Ecto neural progenitor cell (in vitro differentiated cells): Measurements from ENCODE around the gene C12orf50.
"Not testable (repeated sequence)": the region's sequence is repeated elsewhere in the genome, so short reads cannot be mapped to it uniquely, and the experiment has no call there.

Experiments
- DNase-seq: peaks from one replicate; pipeline ENCODE4 v3.0.0-alpha.2; 2018; ENCODE audit warnings: low spot score

Gene C12orf50, protein sequence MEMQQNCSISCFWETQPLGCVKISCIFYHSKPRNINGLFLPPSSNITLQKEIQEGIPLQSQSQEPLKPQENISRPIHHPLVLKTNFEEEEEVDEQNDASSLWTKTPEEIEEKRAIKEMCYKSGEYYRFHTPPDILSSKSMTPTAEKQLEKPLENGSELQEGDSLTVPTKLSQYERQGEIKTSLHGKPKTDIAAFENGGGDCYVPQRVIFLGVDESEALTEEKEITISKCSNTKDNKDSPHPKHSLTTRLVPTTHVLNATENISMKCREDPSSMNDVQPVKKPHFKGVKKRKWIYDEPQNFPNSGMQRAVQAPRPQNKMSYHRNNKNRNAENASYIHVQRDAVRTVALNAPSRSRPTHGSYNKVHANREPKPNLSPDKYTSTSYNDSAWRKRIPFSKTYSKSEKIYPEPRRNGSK

DNA sequence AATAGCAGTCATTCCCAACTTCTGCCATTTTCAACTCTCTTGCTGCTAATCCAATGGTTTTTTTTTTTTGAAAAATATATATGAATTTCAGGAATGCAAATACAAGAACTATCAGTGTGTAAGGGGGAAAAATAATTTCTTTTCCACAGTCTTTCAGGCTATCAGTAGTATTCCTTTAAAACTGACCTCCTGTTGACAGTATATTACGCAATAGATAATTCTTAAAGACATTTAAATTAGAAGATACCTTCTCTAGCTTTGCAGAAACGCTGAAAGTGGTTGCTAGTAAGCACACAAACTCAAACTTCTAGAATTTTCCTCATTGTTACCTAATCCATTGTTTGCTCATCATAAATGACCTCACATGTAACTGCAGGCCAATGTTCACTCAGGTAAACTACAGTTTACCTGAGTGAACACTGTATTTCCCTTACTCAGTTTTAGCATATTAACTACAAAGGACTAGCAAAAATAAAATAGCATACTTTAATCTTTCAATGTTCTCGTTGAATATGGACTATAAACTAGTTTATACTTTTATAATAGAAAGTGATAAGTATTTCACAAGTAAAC is at the start of gene C12orf50:
TSS of gene C12orf50 (minus strand) at position 309 of the 573 bp plus-strand sequence. CDS start 2,439 bp downstream, outside the sequence.
- DNase-seq, result no peak

DNA sequence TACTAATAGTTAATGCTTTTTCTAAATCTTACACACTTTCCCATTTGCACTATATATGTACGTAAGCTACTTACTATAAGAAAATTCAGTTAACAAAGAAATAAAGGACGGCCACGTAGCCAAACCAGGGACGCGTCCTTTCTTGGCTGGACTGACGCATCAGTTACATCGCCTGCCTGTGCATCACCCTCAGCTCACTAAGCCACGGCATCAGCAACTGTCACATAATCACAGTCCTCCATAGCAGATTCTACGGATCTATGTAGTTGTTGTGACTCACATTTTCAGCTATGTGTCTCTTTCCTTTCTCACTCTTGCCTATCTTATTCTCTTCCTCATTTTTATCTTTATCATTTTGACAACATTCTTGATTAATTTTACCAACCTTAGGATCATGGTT is 38.1 kb upstream of the C12orf50 start:
- DNase-seq, result no peak

DNA sequence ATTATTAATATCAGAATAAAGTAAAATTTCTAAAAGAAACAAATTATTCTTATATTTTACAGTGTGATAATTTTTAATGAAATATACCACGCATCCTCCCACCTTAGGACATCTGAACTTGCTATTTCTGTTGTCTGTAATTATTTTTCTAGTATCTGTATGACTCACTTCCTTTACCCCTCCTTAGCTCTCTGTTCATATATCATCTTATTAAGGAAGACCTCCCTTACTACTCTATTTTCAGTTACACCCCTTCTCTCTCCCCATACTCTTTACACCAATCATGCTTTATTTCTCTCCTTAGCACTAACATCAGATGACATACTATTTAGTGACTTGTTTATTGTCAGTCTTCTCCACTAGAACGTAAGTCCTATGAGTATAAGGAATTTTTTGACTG is 34.2 kb upstream of the C12orf50 start:
- DNase-seq, result no peak

DNA sequence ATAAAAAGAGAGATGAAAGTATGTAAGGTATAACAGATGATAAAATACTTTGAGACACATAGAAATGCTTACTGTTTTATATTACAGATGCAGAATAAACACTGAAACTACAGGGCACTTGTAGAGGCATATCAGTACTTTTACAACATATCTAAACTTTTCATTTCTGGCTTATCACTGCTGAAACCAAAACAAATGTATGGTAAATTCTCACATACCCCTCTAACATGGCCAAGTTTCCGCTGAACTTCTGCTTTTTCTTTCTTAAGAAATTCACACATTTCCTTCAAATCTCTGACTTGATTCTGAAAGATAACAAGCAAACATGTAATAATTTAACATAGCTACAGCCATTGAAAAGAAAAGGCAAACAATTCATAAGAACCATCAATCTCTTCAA is 33.3 kb upstream of the C12orf50 start:
- no peak for DNase-seq

DNA sequence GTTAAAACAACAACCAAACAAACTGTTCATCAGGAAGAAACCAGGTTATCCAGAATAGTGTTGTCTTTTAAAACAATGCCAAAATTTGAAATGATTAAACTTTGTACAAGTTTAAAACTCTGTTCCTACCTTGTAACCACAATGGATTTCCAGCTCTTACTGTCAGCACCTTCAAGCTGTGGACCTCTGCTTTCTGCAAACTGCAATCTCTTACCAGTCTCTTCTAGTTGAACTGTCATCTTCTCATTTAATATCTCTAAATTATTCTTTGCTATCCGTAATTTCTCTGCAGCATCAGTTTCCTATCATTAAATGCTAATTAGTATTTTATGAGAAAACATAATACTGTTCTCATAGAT is 29.5 kb upstream of the C12orf50 start:
- DNase-seq, result no peak

DNA sequence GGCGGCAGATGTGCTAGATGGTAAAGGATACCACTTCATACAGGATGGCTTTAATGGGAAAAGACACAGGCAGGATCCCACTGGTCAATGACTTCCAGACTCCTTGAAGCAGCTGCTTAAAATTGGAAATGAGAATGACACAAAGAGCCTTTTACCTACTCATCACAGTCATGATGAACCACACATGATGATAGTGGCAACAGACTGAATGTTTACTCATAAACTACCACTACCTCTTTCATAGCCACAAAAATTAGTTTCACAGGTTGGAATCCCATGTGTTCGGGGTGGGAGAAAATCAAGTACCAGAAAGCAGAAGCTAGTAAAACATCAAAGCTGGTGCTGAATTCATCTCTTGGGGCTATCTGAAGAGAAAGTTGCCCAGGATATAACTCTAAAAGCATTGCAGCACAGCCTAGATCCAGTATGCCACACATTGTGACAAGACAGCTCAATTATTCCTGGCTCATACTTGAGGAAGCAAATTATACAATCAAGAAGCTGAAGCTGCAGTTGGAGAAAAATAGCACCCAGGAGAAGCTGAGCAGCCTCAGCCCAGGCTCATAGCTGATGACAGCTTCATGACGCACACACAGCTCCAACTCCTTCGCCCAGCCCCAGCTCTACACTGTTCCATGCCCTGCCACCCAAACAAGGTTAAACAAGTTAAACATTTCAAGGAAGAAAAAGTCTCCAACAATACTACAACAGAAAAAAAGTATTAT is 29.0 kb upstream of the C12orf50 start:
- DNase-seq, result no peak

DNA sequence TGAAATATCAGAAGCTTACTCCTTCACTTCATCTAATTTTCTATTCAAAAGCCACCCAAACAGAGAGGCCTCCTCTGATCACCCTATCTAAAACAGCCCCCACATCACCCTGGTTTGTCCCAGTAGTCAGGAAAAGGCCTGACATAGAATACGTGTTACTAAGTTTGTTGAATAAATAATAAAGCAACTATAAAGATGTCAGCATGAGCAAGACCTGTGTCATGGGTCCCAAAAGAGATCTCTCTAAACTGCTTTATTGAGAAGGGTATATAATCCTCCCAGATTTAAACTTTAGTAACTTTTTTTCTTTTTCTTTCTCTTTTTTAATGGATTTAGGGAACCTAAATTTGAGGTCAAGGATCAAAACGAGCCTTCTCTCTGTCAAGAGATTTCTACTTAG is 27.4 kb upstream of the C12orf50 start:
- no peak for DNase-seq

DNA sequence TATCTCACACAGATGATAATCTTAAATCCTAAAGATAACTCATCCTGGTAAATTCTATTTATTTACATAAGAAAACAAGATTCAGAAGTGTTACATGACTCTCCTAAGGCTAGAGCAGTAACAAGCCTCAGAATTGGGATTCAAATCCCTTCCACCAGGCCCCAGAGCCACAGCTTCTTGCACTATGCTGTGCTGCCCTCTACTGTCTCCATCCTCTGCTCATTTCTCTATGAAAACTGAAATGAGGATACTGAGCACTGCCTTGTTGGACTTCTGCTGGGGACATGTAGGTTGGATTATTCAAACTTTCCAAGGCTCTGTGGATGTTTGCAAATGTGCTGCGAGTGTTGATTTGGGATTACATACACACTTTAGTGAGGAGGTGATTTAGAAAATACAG is 23.5 kb upstream of the C12orf50 start:
- DNase-seq, result peak; percentile 52

DNA sequence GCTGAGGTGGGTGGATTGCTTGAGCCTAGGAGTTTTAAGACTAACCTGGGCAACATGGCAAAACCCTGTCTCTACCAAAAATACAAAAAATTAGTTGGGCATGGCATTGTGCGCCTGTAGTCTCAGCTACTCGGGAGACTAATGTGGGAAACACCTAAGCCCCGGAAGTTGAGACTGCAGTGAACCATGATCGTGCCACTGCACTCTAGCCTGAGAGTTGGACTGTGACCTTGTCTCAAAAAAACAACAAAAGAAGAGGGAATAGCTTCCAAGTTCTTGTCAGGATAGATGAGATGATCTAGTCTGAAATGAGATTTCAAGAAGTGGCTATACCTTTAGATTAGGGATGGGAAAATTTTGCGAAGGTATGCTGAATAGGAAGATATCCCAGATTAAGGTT is 14.8 kb upstream of the C12orf50 start:
- DNase-seq, result no peak

DNA sequence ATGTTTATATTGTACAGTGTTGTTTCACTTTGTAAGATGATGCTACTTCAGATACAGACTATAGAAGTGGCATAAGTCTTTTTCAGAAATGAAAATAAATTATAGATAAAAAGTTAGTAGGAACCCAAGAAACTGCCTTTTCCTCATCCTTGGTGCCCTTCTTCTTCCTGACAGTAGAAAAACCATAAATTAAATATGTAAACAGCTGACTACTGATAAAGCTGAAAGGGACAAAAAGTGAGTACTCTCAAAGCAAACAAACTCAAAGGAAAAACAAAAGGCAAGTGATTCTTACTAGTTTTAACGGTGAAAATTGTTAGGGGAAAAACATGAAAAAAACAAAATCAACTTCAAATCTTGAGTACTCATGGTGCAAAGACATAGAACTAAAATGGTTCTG is 8.6 kb upstream of the C12orf50 start:
- DNase-seq, result no peak

DNA sequence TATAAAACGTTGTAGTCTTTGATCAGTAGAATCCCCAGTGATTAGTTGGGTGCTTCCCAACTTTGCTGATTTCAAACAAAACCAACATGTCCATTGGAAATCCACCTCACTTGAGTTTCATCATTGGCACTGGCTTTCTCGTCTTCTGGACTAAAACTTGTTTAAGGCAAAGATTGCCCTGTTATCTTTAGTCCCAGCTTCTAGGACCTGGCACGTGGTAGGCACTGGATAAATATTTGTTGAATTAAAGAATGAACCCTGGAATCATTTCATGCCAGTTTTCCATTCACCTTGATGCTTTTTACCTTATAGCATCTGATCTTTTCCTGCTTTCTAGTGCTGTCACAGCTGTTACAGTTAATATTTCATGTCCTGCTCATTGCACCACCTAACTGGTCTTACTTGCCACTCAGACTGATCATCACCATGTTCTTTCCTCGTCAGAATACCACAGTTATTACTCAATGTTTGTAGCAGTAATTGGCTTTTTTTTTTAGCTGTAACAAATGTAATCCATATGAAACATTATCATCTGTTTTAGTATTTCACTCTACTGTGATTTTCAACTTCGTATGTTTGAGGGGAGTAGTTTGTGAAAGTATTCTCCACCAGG is 7.3 kb upstream of the C12orf50 start:
- no peak for DNase-seq

DNA sequence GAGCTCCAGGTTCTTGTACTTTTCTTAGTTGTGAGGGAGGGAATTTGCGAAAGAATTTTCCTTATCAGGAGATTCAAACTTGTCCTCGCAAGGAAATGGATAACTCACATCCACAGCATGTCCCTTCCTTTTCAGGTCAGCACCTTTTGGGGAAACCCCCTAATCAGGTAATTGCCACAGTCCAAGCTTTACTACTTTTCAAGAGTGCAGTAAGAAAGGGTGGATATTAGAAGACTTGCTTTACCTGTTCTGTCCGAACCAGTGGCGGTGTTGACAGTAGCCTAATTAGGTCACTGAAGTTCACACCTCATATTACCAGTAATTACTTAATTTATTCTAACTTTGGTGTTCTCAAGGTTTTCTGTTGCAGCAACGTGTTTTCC is 6.7 kb upstream of the C12orf50 start:
- no peak for DNase-seq

DNA sequence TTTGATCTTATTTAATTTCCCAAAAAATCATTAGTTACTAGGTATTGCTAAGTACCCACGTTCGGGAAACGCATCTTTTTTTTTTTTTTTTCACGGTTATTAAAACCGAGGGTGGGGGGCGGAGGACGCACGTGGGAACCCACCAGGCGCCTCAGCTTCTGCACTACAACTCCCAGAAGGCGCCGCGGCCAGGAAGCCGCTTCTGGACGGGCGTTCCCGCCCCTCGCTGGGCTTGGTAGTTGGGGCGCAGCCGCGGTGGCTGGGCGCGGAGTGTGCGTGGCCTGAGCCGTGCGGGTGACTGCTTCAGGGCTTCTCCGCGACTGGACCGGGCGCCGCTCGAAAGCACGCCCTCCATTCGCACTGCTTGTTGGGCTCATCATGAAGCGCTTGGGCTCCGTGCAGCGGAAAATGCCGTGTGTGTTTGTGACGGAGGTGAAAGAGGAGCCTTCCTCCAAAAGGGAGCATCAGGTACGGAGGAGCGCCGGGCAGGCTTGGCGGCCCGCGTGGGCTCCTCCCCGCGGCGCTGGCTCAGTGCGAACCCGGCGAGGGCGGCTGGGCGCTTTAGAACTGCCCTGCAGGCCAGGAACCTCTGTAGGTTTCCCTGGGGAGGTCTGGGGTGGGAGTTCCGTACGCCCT is 6.2 kb upstream of the C12orf50 start:
- DNase-seq, result peak; percentile 93

DNA sequence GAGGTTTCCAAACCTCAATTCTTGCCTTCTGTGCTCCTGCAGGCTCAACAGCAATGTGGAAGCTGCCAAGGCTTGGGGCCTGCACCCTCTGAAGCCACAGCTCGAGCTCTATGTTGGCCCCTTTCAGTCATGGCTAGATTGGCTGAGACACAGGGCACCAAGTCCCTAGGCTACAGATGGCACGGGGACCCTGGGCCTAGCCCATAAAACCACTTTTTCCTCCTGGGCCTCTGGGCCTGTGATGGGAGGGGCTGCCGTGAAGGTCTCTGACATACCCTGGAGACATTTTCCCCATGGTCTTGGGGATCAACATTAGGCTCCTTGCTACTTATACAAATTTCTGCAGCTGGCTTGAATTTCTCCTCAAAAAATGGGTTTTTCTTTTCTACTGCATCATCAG is 2.0 kb upstream of the C12orf50 start:
- not testable (repeated sequence) for DNase-seq

DNA sequence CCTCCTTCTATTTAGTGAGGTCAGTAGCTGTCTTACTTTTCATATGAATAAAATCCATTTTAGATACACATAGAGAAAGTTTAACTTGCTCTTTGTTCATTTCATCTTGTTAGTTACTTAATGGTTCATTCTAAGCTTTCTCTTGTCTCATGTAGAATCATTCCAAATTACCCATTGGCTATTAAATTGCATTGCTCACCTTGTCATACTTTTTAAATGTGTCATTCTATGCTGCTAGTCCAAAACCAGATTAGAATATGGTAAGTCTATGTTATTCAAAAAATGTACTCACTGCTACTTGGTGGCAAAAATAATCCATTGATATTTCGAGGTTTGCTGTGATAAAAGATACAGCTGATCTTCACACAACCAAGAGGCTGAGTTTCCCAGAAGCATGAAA is 3.0 kb downstream of the C12orf50 start:
- no peak for DNase-seq

DNA sequence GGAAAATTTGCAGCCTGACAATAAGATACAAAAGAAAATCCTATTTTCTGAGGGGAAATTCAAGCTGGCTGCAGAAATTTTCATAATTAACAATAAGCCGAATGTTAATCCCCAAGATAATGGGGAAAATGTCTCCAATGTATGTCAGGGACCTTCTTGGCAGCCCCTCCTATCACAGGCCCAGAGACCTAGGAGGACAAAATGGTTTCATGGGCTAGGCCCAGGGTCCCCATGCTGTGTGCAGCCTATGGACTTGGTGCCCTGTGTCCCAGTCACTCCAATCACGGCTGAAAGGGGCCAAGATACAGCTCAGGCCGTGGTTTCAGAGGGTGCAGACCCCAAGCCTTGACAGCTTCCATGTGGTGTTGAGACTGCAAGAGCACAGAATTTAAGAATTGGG is 11.2 kb downstream of the C12orf50 start:
- DNase-seq, result no peak

DNA sequence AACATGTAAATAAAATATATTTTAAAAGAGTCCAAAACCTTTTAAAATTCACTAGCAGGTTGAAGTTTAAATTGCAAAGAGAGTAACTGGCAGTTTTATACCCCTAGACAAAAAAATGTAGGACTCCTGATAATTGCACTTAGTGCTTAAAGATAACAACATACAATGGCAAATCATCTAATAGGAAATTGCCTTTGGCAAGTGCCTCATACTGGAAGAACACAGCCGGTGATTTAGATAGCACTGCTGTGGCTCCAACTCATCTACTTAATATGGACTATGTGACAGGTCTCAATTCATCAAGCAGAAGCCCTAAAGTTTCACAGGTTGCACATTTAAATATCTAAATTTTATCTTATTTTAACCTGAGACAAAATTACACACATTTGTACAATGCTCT is 13.4 kb downstream of the C12orf50 start:
- no peak for DNase-seq

DNA sequence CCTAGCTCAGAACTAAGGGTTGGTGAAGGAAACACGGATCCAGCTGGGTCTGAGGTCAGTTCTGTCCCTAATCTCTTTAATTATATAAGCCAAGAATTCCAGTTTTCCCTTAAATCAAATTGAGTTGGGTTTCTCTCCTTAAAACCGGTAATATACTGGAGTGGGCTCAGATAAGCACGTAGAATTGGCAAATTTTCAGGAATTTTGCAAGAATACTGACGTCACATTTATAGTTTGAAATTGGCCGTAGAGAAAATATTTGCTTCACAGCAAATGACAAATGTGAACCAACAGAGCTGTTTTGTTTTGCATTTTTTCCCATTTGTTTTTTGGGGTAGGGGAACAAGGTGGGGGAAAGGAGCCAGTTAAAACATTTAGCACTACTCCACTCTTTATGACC is 17.4 kb downstream of the C12orf50 start:
- no peak for DNase-seq

DNA sequence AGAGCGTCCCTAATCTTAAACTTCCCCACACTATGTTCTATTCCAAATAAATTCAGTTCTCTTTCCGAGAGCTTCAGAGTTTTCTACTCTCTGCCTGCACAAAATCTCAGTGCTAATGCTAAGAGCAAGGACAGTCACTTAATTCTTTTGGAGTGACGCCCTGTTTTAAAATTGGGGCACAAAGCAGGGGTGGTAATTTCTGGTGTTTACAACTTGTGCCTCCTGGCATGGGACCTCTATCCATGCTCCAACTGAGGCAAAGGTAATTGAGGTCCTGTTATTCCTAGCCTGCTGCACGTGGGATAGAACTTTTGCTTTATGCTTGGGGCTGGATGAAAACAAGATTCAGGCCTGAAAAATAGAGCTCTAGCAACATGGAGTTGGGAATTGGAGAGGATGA is 22.9 kb downstream of the C12orf50 start:
- no peak for DNase-seq

DNA sequence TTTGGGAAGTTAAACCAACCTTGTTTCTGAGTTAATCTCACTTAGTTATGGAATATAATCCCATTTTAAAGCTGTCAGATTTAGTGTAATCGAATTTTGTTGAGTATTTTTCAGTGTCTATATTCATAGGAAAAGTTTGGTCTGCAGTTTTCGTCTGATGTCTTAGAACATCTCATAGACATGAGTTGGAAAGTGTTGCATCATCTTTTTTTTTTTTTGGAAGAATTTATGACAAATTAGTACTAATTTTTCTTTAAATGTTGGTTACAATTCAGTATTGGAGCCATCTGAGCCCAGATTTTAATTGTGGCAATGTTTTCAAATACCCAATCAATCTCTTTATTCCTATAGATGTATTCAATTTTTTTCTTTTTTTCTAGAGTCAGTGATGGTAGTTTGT is 27.9 kb downstream of the C12orf50 start:
- no peak for DNase-seq

DNA sequence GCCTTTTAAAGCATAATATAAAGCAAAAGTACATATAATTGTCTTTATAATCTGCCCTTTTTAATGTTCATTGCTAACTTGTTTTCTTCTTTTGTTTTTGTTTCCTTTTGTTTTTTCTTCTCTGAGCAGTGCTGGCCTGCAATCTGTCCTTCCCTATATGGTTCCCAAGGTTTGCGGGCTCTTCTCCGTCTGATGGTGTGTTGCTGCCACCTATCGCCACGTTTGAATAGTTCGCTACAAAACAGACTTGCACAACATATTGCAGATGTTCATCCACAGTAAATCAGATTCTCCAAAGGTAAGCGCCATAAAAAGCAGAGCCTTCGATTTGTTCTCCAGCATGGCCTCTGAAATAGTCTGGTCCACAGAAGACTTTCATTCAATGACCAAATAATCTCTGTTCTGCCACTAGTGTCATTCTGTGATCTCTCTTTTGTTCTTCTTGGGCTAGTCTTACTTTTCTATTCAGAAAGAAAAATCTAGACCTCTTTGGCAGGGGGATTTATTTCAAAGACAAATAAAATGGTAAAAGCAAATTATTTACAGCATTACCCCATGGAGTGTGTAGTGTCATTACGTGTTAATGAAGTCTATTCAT is 33.5 kb downstream of the C12orf50 start:
- DNase-seq, result peak; percentile 76

DNA sequence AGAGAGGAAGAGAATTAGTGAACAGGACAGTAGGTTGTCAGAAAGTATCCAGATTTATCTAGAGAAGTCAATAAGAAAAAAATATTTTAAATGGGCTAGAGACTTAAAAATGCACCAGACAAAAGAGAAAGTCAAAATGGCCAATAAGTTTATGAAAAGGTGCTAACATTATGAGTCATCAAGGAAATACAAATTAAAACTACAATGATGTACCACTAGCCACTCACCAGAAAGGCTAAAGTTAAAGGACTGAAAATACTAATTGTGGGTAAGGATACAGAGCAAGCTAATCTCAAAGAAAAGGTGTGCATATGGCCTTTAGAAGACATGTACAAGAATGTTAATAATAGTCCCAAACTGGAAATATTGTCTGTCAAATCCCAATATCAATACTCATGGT is 37.7 kb downstream of the C12orf50 start:
- DNase-seq, result no peak
